GM19099 (cell line): ENCODE measurements around the gene GTF3C1.

Source experiments
- POLR2A ChIP-seq: IDR thresholded peaks from 3 replicates; pipeline ENCODE4 v1.6.1; 2011; ENCODE audit warnings: low read depth; ENCODE audit not compliant: insufficient read length; ENCODE audit errors: extremely low read depth

GTF3C1 gene

GRCh38 chr16:27486760-27487159 lies 63.0 kb downstream of the GTF3C1 start:
- no peak for TF ChIP-seq POLR2A

- no peak for TF ChIP-seq POLR2A
Measured at GRCh38 chr16:27486344-27486743, 63.4 kb downstream of the GTF3C1 start.

GRCh38 chr16:27485811-27486210 lies 63.9 kb downstream of the GTF3C1 start:
- no peak for TF ChIP-seq POLR2A

- TF ChIP-seq POLR2A: no peak
Measured at GRCh38 chr16:27485126-27485525, 64.6 kb downstream of the GTF3C1 start.

GRCh38 chr16:27483624-27484023 lies 66.1 kb downstream of the GTF3C1 start:
- TF ChIP-seq POLR2A: no peak

- TF ChIP-seq POLR2A: no peak
Measured at GRCh38 chr16:27483088-27483437, 66.7 kb downstream of the GTF3C1 start.

- TF ChIP-seq POLR2A: no peak
Measured at GRCh38 chr16:27482397-27483087, 67.2 kb downstream of the GTF3C1 start.

- no peak for TF ChIP-seq POLR2A
Measured at GRCh38 chr16:27481282-27481934, 68.3 kb downstream of the GTF3C1 start.

- TF ChIP-seq POLR2A: no peak
Measured at GRCh38 chr16:27480761-27481160, 69.0 kb downstream of the GTF3C1 start.

- no peak for TF ChIP-seq POLR2A
Measured at GRCh38 chr16:27476240-27476639, 73.5 kb downstream of the GTF3C1 start.

GRCh38 chr16:27475561-27475960 lies 74.2 kb downstream of the GTF3C1 start:
- TF ChIP-seq POLR2A: no peak

- no peak for TF ChIP-seq POLR2A
Measured at GRCh38 chr16:27474921-27475320, 74.8 kb downstream of the GTF3C1 start.

GRCh38 chr16:27474041-27474440 lies 75.7 kb downstream of the GTF3C1 start:
- no peak for TF ChIP-seq POLR2A

- TF ChIP-seq POLR2A: no peak
Measured at GRCh38 chr16:27473101-27473900, 76.4 kb downstream of the GTF3C1 start.

- no peak for TF ChIP-seq POLR2A
Measured at GRCh38 chr16:27472091-27473020, 77.4 kb downstream of the GTF3C1 start.
